Suprapubic skin (tissue), 2 donors: ENCODE measurements around the gene LHFPL6.

Experiments
- EP300 ChIP-seq: sonication (generic); formaldehyde crosslinking; IDR thresholded peaks from one replicate; pipeline ENCODE4 v1.6.1; 2017; ENCODE audit warnings: antibody characterized with exemption
- POLR2A ChIP-seq, 2 donors: fragments of 450-650 bp; IDR thresholded peaks; one replicate each; pipeline ENCODE4 v1.6.1; 2017; ENCODE audit warnings: antibody characterized with exemption in 2 of 2, mild to moderate bottlenecking in 2 of 2, moderate library complexity in 2 of 2

- TF ChIP-seq EP300 (no peak), POLR2A (IDR thresholded peaks at IDR 0.05) (no peak)
These were observed 261.7 kb downstream of the LHFPL6 start for GRCh38 chr13:39341251-39341650.
